Measurements from ENCODE around the gene STARD4.

The STARD4 gene

DNA sequence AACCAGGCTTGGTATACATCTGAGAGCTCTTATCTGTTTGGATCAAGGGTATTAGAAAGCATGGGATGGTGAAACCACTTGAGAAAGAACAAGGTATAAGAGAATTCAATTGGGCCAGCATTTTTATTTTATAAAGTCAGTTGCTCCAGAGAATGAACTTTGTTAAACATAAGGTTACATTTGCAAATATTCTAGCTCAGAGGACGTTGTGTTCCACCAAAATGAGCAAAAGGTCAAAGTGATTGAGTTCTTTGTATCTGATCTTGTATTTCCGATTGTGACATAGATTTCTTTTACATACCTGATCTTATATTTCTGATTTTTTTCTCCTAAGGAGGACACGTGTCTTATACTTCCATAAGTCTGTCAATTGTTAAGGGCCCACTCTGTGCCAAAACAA, 8.6 kb upstream of the STARD4 start:
- DNase-seq, result no peak

DNA sequence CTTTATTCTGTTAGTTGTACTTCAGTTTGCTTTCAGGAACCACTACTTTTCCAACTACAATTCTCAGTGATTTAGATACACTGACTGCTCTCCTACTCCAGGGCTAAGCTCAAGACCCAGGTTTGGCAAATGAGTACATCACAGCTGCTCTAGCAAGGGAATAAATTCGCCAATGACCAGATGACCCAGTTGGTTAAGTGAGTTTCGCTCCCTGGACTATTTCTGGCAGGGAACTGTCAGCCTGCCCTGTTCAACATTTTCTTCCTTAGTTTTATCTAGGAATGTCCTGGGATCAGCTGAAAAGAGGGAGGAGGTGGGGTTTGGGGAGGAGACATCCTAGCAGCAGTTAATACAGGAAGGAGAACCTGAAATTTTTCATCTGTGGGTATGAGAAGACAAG, 6.4 kb upstream of the STARD4 start:
- no peak for DNase-seq

DNA sequence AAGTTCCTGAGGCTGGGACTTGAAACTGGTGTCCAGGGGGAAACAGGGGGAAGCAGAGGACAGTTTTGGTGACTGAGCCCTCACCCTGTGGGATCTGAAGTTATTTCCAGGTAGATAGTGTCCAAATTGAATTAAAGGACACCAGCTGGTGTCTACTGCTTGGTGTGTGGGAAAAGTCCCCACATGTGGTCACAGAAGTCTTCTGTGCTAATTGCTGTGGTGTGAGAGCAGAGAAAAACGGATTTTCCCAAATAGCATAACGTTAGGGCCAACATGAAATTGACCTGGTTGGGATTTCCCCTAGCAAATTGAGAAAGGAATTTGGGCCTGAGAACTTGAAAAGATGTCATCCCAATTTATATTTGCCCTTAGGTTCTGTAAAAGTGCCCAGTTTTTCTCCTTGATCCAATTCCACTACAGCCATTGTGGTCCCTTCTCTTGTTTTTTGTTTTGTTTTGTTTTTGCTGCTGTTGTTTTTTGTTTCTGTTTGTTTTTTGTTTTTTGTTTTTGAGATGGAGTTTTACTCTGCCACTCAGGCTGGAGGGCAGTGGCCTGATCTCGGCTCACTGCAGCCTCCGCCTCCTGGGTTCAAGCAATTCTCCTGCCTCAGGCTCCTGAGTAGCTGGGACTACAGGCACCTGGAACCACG, 5.6 kb upstream of the STARD4 start:
- DNase-seq, result no peak

DNA sequence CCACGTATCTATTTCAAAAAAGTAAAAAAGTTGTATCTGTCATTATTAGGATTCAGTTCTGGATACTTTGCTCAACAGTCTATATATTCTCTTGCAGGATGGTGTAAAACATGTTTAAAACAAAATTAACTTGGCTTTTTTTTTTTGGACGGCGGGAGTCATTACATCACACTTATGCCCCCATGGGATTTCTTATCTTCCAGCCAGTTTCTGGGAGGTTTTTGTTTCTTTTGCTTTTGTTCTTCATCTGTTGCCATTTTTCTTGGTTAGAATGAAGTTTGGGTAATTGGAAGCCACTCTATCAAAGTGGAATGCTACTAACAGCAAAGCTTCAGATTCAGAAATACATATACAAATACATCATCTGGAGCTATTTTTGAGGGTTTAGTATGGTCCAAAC, 1.8 kb upstream of the STARD4 start:
- no peak for DNase-seq

DNA sequence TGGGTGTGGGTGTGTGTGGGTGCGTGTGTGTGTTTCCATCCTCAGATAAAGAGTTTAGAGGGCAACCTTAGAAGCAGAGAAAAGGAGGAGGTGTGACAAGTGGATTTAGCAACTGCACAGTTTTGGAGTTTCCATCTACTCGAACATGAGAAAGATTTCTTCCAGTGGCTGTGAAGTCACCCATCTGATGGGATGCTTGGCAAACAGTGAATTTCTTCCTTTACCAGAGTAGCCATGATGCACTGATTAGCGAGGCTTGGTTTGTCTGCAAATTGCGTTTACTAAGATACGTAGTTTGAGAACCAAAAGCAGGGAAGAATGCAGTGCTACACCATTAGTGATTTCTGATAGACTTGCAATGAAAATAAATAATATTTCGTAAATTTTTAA, 791 bp upstream of the STARD4 start:
- DNase-seq, result no peak

DNA sequence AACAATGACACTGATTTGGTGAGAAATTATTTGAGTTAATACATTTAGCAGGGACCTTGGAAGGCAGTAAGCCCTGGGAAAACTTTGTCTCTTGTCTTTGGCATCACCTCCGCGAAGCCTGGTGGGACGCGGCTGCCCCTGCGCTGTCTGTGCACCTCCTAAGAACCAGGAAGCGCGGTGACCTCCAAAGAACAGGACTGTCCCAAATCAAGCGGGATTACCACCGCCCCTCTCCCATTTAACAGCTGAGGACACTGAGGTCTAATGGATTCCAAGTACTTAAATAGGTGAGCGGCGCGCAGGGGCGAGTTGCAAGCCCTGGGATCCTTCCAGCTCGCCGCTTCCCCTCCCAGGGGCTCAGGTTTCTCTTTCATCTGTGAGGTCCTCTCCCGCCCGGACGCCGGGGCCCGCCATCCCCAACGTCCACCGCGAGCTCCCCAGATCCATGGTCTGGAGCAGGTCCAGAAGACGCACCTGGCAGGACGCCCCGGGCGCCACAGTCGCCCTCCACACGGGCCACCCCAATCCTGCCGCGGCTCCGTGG, 432 bp downstream of the STARD4 start:
- peak; percentile 39 for DNase-seq

DNA sequence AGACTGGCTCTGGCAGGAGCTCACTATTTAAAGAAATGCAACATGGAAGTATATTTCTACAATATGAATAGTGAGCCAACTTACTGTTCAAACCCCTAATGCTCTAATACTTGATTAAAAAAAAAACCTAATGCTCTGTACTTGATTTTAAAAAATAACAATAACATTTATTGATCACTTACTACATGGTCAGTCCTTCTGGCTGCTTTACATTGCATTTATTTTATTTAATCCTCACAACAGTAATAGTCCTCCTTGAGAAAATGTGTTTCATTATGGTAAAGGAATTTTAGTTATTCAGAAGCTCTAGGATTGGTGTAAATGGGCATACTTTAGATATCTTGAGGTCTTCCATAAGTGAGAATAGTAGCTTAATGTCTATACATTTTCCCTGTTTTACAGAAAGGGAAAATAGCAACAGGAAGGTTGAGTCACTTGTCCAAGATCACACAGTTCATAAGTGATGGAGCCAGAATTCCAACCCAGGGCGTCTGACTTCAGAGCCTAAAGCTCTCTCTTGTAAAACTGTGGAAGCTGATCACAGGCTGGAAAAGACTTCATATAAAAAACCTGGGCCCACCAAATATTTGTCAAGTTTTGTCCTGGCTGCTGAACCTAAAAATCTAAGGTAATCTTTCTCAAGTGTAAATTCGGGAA, 1.0 kb downstream of the STARD4 start:
- no peak for DNase-seq

DNA sequence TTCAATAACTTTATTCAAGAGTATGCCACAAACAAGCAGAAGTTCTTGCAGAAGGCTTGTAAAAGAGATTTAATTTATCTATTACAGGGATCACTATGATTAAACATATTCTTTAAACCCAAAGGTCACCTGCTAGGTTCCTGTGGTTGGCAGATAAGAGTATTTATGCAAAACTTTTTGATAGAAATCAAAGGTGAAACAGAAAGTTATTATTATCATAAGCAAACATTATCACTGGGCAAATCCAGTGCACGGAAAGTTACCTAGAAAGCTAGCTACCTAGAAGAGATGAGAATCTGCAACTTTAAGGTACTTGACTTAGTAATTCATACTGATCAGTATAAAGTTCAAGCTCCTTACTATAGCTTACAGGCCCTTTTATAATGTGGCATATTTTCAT, 3.2 kb downstream of the STARD4 start:
- no peak for DNase-seq

DNA sequence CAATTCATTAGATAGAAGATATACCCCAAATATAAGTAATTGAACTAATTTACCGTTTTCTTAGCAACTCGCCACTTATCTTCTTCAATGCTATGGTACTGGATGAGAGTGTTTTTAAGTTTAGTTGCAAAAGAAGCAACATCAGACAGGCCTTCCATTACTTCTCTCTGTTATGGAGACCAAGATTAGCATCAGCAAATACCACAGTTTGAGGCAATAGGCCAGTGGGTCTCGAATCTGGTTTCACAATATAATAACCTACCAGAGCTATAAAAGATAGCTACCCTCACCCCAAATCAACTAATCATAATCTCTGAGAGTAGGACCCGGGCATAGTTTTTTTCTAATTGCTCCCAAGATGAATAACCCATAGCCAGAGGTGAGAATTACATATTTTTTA, 5.1 kb downstream of the STARD4 start:
- DNase-seq, result no peak

DNA sequence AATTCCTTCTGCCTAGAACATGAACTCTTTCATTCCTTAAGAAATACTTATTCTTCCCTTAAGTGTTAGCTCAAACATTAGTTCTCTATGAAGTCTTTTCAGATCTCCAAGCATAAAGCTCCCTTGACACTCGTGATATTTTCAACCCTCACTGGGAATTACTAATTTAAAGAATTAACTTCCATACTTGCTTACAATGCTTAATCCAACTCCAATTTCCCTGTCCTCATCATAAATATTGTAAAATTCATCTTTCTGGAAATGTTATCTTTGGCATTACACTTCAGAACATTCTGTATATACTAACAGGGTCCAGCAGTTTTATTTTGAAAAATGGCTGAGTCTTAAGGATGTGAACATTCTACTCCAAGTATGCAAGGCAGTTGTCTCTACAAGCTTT, 7.2 kb downstream of the STARD4 start:
- DNase-seq, result no peak

DNA sequence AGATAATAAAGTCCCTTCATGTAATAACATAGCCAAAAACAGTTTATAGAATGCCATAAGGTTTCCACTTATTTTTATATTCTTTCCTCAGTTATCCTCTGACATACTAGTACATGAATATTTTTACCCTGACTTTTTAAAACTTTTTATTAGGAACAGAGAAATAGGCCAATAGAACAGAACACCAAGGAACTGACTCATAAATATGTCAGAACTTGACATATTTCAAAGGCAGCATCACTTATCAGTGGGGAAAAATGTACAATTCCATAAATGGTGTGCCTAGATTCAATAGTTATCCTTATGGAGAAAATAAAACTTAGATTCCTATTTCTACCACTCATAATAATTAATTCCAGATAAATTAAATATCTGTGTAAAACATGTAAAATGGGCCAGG, 9.4 kb downstream of the STARD4 start:
- no peak for DNase-seq

DNA sequence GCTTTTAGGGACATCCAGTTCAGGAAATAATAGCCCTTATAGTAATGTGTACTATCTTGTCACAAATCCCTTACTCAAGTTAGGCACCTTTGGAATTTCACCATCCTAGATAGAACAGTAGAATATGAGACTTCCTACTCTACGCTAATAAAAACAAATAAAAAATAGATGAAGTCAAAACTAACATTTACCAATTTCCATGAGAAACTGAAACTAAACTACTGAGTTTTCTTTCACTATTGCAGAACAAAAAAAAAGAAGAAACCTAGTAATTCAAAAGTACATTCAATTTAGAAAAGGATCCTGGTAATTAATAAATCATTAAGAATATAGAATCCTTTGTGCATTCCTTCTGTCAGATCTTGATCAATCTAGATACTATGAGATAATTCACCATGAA, 14.0 kb downstream of the STARD4 start:
- no peak for DNase-seq

DNA sequence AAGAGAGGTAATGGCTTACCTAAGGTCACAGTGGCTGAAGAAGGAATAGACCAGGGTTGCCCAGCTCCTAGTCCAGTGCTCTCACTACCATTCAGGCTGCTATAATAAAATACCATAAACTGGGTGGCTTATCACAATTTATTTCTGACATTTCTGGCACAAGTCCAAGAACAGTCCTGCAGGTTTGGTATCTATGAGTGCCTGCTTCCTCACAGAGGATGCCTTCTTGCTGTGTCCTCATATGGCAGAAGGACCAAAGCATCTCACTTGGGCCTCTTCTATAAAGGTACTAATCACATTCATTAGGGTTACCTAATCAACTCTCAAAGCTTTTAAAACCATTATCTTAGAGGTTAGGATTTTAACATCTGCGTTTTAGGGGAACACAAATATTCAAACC, 17.2 kb downstream of the STARD4 start:
- no peak for DNase-seq

DNA sequence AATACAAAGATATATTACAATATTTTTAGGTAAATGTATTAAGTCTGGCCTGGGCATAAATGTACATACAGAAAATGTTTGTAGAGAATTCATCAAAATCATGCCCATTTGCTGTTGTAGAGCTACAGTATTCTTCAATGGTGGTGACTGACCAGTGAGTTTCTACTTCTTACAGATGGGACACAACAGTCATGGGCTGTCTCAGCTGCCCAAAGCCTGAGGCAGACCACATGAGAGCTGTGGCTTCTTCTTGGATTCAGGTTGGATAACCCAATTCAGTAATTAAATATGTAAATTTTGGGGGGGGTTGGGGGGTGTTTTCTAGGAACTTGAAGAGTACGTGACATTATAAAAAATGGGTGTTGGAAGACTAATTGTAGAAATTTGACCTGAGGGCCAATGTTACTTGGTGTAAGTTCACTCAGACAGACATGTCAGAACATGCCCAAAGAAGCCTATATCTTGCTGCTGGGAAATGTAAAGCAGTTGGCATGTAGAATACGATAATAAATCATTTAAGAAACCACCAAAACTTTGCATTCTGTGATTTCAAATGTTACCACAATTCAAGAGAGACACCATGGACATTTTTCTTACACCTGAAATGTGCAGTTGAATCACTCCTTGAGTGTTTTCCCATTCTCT, 17.9 kb downstream of the STARD4 start:
- DNase-seq, result no peak

DNA sequence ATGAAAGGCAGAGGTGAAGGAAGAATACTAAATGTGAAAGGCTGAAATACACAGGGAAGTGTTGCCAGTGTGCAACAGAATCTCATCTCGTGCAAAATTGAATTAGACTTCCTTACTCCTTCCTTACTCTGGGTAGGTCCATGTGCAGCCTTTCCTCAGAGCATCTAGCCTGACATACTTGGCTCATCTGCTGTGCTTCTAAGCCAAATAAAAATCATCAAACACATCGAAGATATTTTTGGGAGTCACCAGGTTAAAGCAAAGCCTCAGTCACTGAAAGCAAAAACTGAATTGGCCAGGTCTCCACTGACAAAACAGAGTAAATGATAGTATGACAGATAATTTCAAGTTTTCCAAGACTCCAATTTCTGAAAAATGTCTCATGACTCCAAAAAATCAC, 19.3 kb downstream of the STARD4 start:
- no peak for DNase-seq

DNA sequence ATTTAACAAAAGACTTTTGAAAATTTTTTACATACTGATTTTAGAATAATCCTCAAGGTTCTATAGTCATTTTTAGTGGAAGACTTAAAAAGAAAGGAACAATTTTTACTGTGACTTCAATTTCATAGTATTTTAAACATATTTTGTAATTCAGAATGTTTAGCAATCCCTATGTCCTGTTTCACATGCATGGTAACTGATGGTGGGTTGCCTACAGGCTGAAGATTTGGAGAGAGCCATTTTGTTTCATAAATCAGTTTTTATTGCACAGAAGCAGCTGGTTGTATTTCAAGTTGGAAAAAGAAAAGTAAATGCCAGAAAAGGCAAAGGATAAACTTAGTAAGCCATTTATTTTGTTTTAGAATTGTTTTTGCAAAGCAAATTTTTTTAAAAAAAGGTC, 24.0 kb downstream of the STARD4 start:
- no peak for DNase-seq

DNA sequence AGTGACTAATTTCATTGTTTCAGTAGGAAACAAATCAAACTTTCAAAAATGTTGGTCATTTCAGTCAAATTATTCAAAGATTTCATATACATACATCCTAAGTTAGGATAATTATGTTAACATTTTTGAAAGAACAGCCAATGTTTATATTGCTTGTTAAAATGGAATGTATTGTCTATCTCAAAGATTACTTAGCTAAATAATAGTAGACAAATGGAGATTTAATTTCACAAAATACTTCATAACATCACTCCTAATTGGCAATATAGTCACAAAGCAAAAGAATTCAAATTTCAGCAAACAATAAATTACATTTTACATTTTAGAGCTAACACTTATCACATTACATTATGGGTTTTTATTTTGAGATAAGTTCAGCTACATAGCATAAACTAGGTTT, 25.4 kb downstream of the STARD4 start:
- DNase-seq, result no peak

DNA sequence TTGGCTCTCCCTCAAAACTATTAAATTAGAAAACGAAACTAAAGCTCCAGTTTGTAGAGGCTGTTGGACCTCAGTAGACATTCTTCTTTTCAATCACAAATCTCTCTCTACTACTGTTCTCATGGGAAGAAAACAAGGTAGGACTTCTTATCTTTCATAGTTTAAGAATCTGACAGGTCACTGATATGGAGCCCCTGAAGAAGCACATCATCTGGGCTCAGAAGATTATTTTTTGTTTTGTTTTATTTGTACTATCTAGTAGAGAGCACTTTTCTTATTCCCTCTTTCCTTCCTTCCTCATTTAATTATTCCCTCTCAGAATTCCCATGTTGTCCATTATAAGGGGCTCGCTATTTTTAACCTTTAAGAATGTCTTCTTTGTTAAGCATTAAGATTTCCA, 26.3 kb downstream of the STARD4 start:
- DNase-seq, result no peak

DNA sequence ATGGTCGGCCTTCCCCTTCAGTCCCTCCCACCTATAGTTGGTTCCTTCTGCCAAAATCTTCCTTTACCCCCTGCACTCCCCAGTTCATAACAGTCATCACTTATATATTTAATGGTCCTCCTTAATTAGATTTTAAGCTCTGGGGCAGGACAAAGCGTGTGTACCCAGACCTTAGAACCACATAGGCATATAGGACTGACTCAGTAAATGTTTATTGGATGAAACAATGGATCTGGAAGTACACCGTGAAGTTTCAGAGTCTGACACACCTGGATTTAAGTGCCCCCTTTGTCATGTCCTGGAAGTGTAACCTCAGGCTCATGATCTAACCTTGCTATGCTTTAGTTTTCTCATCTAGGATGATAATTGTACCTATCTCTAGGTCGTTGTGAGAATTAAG, 32.0 kb downstream of the STARD4 start:
- DNase-seq, result no peak

DNA sequence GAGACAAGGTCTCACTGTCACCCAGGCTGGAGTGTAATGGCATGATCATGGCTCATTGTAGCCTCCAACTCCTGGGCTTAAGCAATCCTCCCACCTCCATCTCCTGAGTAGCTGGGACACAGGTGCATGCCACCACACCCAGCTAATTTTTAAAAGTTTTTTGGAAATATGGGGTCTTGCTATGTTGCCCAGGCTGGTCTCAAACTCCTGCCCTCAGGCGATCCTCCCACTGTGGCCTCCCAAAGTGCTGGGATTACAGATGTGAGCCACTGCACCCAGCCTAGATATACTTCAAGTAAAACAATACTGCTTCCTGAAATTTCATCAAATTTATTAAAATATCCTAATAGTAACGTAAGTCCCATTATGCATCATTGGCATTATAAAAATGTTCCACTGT, 33.4 kb downstream of the STARD4 start:
- DNase-seq, result no peak

DNA sequence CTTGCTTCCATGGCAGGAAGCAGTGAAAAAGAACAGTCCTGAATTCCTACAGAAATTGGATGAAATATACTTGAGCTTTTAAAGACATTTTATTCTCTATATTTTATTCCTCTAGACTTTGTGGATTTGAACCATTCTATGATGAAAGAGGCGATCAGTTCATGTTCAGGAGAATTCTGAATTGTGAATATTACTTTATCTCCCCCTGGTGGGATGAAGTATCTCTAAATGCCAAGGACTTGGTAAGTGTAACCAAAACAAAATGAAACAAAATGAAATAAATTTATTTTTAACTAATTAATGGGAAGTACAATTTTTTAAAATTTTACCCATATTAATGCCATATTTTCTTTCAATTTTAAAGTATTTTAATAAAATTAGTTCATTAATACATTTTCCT, 34.1 kb downstream of the STARD4 start:
- DNase-seq, result no peak

DNA sequence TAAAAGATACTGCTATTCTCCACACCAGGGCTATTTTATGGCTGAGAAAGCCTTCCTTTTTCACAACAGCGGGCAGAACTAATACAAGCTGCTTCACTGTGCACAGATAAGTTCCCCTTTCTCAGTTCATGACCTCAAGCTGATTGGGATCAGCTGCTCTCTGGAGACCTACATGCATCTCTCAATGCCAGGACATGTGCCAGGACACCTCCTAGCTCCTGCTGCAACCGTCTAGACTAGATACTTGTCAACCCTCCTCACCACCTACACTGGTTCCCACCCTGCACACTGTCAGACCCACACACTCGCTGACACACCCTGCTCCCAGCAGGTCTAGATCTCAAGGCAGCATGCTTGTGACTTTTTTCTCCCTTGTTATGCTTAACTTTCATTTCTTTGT, 39.8 kb downstream of the STARD4 start:
- DNase-seq, result no peak

DNA sequence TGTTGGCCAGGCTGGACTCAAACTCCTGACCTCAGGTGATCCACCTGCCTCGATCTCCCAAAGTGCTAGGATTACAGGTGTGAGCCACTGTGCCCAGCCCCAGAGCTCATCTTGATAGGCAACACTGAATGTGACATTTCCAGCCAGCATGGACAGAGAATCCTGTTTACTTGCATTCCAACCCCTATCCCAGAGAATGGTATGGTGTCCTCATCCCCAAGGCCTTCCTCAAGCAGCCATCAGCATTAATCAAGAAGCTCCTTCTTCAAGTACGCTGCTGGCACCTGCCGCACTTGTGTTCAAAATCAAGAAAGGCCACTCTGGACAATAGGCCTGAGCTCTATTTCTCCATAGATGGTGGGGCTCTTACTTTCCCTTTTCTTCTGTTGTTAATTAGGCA, 40.2 kb downstream of the STARD4 start:
- no peak for DNase-seq

DNA sequence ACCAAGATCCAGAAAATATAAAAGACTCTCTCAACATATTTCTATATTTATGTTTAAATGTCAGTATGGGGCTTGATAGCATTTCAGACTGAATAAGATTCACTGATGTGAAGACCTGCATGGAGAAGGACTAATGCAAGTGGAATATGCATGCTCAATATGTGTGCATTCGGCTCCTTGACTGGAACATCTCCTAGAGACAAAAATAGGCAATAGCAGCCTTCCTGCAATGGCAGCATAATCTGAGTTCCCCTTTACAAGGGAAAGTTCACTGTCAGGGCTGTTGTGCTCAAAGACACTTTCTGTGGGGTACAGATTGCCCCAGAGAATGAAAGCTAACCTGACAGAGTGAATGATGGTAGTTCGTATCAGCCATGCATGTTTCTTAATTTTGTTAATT, 42.4 kb downstream of the STARD4 start:
- no peak for DNase-seq
